Fibroblast of villous mesenchyme (primary cell): Measurements from ENCODE around the gene TMC2. TPM values are rescaled to one million over a fixed set of nuclear protein-coding genes. Genes with fewer than 3 reads are reported as not detected.

ENCODE experiments used
- DNase-seq: peaks from one replicate; pipeline ENCODE4 v3.0.0-alpha.2; 2010; ENCODE audit warnings: low read depth
- H3K4me3 ChIP-seq: 2 replicates; pipeline ENCODE4 v1.5.1; 2011; ENCODE audit warnings: low read depth, mild to moderate bottlenecking, low read length
- CTCF ChIP-seq: IDR thresholded peaks from 2 replicates; pipeline ENCODE4 v1.5.1; 2012; ENCODE audit warnings: low read depth, mild to moderate bottlenecking, low read length; ENCODE audit not compliant: insufficient read depth
- total RNA-seq: library from RNA; depleted of rRNA; stranded (reverse); fragments of >200 nt; gene quantifications from 2 replicates; pipeline ENCODE4 v1.2.3, GENCODE V29; 2012

The TMC2 gene
- total RNA-seq, 1 donor, result not detected

GRCh38 chr20:2602746-2603145 is 66.4 kb downstream of the TMC2 start:
- H3K4me3 ChIP-seq, result no peak overlapping the region
- no peak for TF ChIP-seq CTCF
- no peak for DNase-seq

- no peak for TF ChIP-seq CTCF
- no peak for DNase-seq
- no peak overlapping the region for H3K4me3 ChIP-seq
Measured at GRCh38 chr20:2603816-2604505, 67.6 kb downstream of the TMC2 start.

GRCh38 chr20:2604506-2604835 is 68.1 kb downstream of the TMC2 start:
- no peak for TF ChIP-seq CTCF
- H3K4me3 ChIP-seq, result no peak overlapping the region
- DNase-seq, result no peak

- TF ChIP-seq CTCF, result no peak
- no peak overlapping the region for H3K4me3 ChIP-seq
- DNase-seq, result no peak
Measured at GRCh38 chr20:2606507-2607006, 70.2 kb downstream of the TMC2 start.

- no peak overlapping the region for H3K4me3 ChIP-seq
- no peak for TF ChIP-seq CTCF
- DNase-seq, result no peak
Measured at GRCh38 chr20:2610326-2610725, 74.0 kb downstream of the TMC2 start.

- H3K4me3 ChIP-seq, result no peak overlapping the region
- DNase-seq, result no peak
- TF ChIP-seq CTCF, result no peak
Measured at GRCh38 chr20:2610941-2611720, 74.8 kb downstream of the TMC2 start.

- no peak for TF ChIP-seq CTCF
- no peak overlapping the region for H3K4me3 ChIP-seq
- no peak for DNase-seq
Measured at GRCh38 chr20:2612073-2612472, 75.7 kb downstream of the TMC2 start.
